Esophagus squamous epithelium (tissue), 4 donors: ENCODE results near the gene GRP.

Experiments
- POLR2A ChIP-seq, 4 donors: fragments of 450-650 bp; IDR thresholded peaks; one replicate each; pipeline ENCODE4 v1.6.1; 2017; ENCODE audit warnings: antibody characterized with exemption in 4 of 4, mild to moderate bottlenecking in 4 of 4, moderate library complexity in 3 of 4
- TF ChIP-seq, protein P1 (sequence below), 6 experiments: fragments of 450-650 bp in 4 of 6; fragments of 200-600 bp in 2 of 6; sonication (generic) in 2 of 6; IDR thresholded peaks; one replicate each; pipeline ENCODE4 v1.5.1; 2016 to 2019; ENCODE audit warnings: antibody characterized with exemption in 6 of 6, mild to moderate bottlenecking in 4 of 6, moderate library complexity in 4 of 6

GRCh38 chr18:59189008-59189407 is 30.9 kb upstream of the GRP start:
- TF ChIP-seq POLR2A (IDR thresholded peaks at IDR 0.05): no peak
- TF ChIP-seq, protein P1, sequence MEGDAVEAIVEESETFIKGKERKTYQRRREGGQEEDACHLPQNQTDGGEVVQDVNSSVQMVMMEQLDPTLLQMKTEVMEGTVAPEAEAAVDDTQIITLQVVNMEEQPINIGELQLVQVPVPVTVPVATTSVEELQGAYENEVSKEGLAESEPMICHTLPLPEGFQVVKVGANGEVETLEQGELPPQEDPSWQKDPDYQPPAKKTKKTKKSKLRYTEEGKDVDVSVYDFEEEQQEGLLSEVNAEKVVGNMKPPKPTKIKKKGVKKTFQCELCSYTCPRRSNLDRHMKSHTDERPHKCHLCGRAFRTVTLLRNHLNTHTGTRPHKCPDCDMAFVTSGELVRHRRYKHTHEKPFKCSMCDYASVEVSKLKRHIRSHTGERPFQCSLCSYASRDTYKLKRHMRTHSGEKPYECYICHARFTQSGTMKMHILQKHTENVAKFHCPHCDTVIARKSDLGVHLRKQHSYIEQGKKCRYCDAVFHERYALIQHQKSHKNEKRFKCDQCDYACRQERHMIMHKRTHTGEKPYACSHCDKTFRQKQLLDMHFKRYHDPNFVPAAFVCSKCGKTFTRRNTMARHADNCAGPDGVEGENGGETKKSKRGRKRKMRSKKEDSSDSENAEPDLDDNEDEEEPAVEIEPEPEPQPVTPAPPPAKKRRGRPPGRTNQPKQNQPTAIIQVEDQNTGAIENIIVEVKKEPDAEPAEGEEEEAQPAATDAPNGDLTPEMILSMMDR (IDR thresholded peaks at IDR 0.05): no peak
